Calu3 (cell line): ENCODE data around the gene BTN3A1. TPM values are rescaled to one million over a fixed set of nuclear protein-coding genes. Genes with fewer than 3 reads are reported as not detected.

Source experiments
- BruUV-seq: library from RNA; stranded (reverse); fragments of 400-500 nt; replicated peaks from 2 replicates; lab custom pipeline; 2021; lab: Mats Ljungman, UMichigan
- CTCF ChIA-PET: fragments of 300-600 bp; sonication (Branson Sonifier 250); formaldehyde crosslinking; loops from one replicate; lab custom pipeline; 2022; ENCODE audit warnings: antibody characterized with exemption; lab: Charles Lee
- DNase-seq: peaks from one replicate; pipeline ENCODE4 v3.0.0; 2022
- H3K27ac Mint-ChIP-seq: one replicate; pipeline ENCODE4 v1.8.0; 2022; ENCODE audit warnings: mixed read lengths; ENCODE audit not compliant: unreplicated experiment
- H3K27me3 Mint-ChIP-seq: one replicate; pipeline ENCODE4 v1.8.0; 2022; ENCODE audit warnings: mixed read lengths; ENCODE audit not compliant: unreplicated experiment
- H3K36me3 Mint-ChIP-seq: one replicate; pipeline ENCODE4 v1.8.0; 2022; ENCODE audit warnings: mild to moderate bottlenecking, moderate library complexity, mixed read lengths; ENCODE audit not compliant: insufficient read depth, unreplicated experiment
- H3K4me1 Mint-ChIP-seq: one replicate; pipeline ENCODE4 v1.8.0; 2022; ENCODE audit warnings: mild to moderate bottlenecking, low read depth, mixed read lengths; ENCODE audit not compliant: unreplicated experiment
- H3K4me3 Mint-ChIP-seq: one replicate; pipeline ENCODE4 v1.8.0; 2022; ENCODE audit warnings: mild to moderate bottlenecking, low read depth, moderate library complexity, mixed read lengths; ENCODE audit not compliant: unreplicated experiment
- H3K9me3 Mint-ChIP-seq: one replicate; pipeline ENCODE4 v1.8.0; 2022; ENCODE audit warnings: low read depth, mixed read lengths; ENCODE audit not compliant: unreplicated experiment
- CTCF ChIP-seq: fragments of 200-600 bp; IDR thresholded peaks from one replicate; pipeline ENCODE4 v1.8.0; 2022; ENCODE audit warnings: antibody characterized with exemption; ENCODE audit not compliant: unreplicated experiment
- intact Hi-C: fragments of 100-400 bp; cut with micrococcal nuclease; formaldehyde crosslinking; loops from one replicate; pipeline ENCODE4 v1.10.0; 2022; ENCODE audit not compliant: unreplicated experiment
- total RNA-seq: library from RNA; stranded (reverse); gene quantifications from 2 replicates; pipeline ENCODE4 v1.2.3, GENCODE V29; 2022

Gene BTN3A1
- total RNA-seq, 1 experiment from 2014 or later, result 29.0 TPM

GRCh38 chr6:26445934-26446667, 44.0 kb downstream of the BTN3A1 start:
- no peak for DNase-seq
- no peaks in the 10 kb centered on the region for H3K36me3 Mint-ChIP-seq
- CTCF ChIA-PET, result no interaction called here
- H3K27me3 Mint-ChIP-seq, result no peaks in the 10 kb centered on the region
- TF ChIP-seq CTCF, result no peak
- BruUV-seq, result no TSS peak
- H3K9me3 Mint-ChIP-seq, result no peaks in the 10 kb centered on the region
- H3K27ac Mint-ChIP-seq, result no peak overlapping the region
- no peak overlapping the region for H3K4me3 Mint-ChIP-seq
- no peaks in the 10 kb centered on the region for H3K4me1 Mint-ChIP-seq
- intact Hi-C loops, result no loop called here

- Mint-ChIP-seq H3K4me1 (no peaks in the 10 kb centered on the region), H3K36me3 (no peaks in the 10 kb centered on the region), H3K27ac (no peak overlapping the region), H3K4me3 (no peak overlapping the region), H3K27me3 (no peaks in the 10 kb centered on the region), H3K9me3 (no peaks in the 10 kb centered on the region)
- DNase-seq, result no peak
- CTCF ChIA-PET, result no interaction called here
- no TSS peak for BruUV-seq
- TF ChIP-seq CTCF, result no peak
- intact Hi-C loops, result no loop called here
These were observed 45.2 kb downstream of the BTN3A1 start for GRCh38 chr6:26447257-26447656.

- CTCF ChIA-PET, result no interaction called here
- H3K27ac Mint-ChIP-seq, result no peak overlapping the region
- BruUV-seq, result no TSS peak
- DNase-seq, result no peak
- H3K36me3 Mint-ChIP-seq, result no peaks in the 10 kb centered on the region
- no peak for TF ChIP-seq CTCF
- H3K4me3 Mint-ChIP-seq, result no peak overlapping the region
- H3K9me3 Mint-ChIP-seq, result no peaks in the 10 kb centered on the region
- intact Hi-C loops, result no loop called here
- H3K27me3 Mint-ChIP-seq, result no peaks in the 10 kb centered on the region
- H3K4me1 Mint-ChIP-seq, result no peaks in the 10 kb centered on the region
These were observed 48.2 kb downstream of the BTN3A1 start for GRCh38 chr6:26450240-26450639.

- BruUV-seq, result no TSS peak
These were observed 50.7 kb downstream of the BTN3A1 start for GRCh38 chr6:26452631-26453235.

More at GRCh38 chr6:26452631-26453235, 50.7 kb downstream of the BTN3A1 start:
- intact Hi-C loops, result no loop called here
- no peak overlapping the region for H3K27ac Mint-ChIP-seq
- no peaks in the 10 kb centered on the region for H3K27me3 Mint-ChIP-seq
- CTCF ChIA-PET, result no interaction called here
- peaks cover 12% of the 10 kb centered on the region for H3K4me1 Mint-ChIP-seq
- no peaks in the 10 kb centered on the region for H3K9me3 Mint-ChIP-seq
- peaks cover 5% of the 10 kb centered on the region for H3K36me3 Mint-ChIP-seq
- no peak overlapping the region for H3K4me3 Mint-ChIP-seq
- DNase-seq, result no peak
- TF ChIP-seq CTCF, result no peak
